ENCODE data around the gene THSD4. TPM values are rescaled to one million over a fixed set of nuclear protein-coding genes. Genes with fewer than 3 reads are reported as not detected.

The THSD4 gene
- total and polyA plus RNA-seq, 2 of the 4 experiments (the other 2 are of a cell fraction), result 25.5 to 31.1 TPM

- peak; percentile 55; the same call in 1 of the 2 replicates for TF ChIP-seq NFE2L2 (IDR thresholded peaks at IDR 0.05; ENCODE audit: low read depth, low read length)
- TF ChIP-seq RAD21 (IDR thresholded peaks at IDR 0.05; ENCODE audit: low read length), result no peak
- Histone ChIP-seq H2BK20ac (ENCODE audit: low read depth, low read length) (no peak overlapping the region), H3K36me3 (ENCODE audit: control insufficient read depth, insufficient read depth, low read length) (peaks cover 21% of the 10 kb centered on the region), H3K4ac (ENCODE audit: low read depth, low read length) (no peak overlapping the region), H3K56ac (ENCODE audit: extremely low read depth, insufficient read depth, low read length) (no peak overlapping the region), H3K27me3 (ENCODE audit: control insufficient read depth, insufficient read depth, low read length) (no peaks in the 10 kb centered on the region), H3K79me1 (ENCODE audit: low read depth in 1 of 2, low read length in 2 of 2) (peaks cover 0 to 11% of the 10 kb centered on the region in 2 experiments; a peak in 2 of 4 replicates), H3K9me1 (ENCODE audit: insufficient read depth, low read length) (peaks cover 12% of the 10 kb centered on the region), H3K18ac (ENCODE audit: low read depth, low read length) (peak overlapping the region; percentile 47; the same call in 1 of the 2 replicates), H3K9me3 (ENCODE audit: control insufficient read depth, insufficient read depth, low read length) (no peaks in the 10 kb centered on the region), H3K14ac (replicated peaks; ENCODE audit: low read depth, low read length) (no peak overlapping the region), H2BK15ac (ENCODE audit: low read depth, low read length) (no peak overlapping the region), H3K4me1 (ENCODE audit: control insufficient read depth, insufficient read depth, low read length) (peaks cover 9% of the 10 kb centered on the region), H2AK5ac (ENCODE audit: low read depth, low read length) (no peak overlapping the region), H2BK5ac (ENCODE audit: low read depth, low read length, poor library complexity, severe bottlenecking) (no peak overlapping the region), H2BK120ac (ENCODE audit: low read depth, low read length) (no peak overlapping the region), H3K27ac (ENCODE audit: insufficient read depth, low read length) (no peak overlapping the region), H3K4me3 (ENCODE audit: insufficient read depth, low read depth, low read length) (no peak overlapping the region), H4K5ac (ENCODE audit: low read depth, low read length) (no peak overlapping the region), H3K4me2 (ENCODE audit: low read depth, low read length) (no peak overlapping the region), H4K91ac (ENCODE audit: insufficient read depth, low read depth, low read length) (no peak overlapping the region), H3K9ac (ENCODE audit: low read depth, low read length) (no peak overlapping the region), H3K23ac (ENCODE audit: low read depth, low read length) (no peak overlapping the region), H2AK9ac (replicated peaks; ENCODE audit: low read depth, low read length, poor library complexity) (no peak overlapping the region), H2AFZ (replicated peaks; ENCODE audit: low read length, poor library complexity) (no peak overlapping the region), H4K20me1 (ENCODE audit: insufficient read depth, low read length) (peaks cover 6% of the 10 kb centered on the region; the same call in 1 of the 2 replicates), H4K8ac (ENCODE audit: low read depth in 2 of 2, low read length in 2 of 2) (no peak overlapping the region)
- POLR2A ChIA-PET (ENCODE audit: unreplicated experiment), result interaction anchor here (0.6 kb wide), 1 partner anchor 478 kb away, joined by 6 read pairs; no protein-coding TSS in a partner anchor
- DNase-seq, result no peak
- dilution Hi-C loops (cut with HindIII; ENCODE audit: low sequenced_read_pairs, unreplicated experiment), result no loop called here
- in situ Hi-C loops (cut with MboI; ENCODE audit: low sequenced_read_pairs), result no loop called here
- intact Hi-C loops (cut with micrococcal nuclease), result loop anchor here (2.0 kb wide), 1 partner anchor 49 kb away; no protein-coding TSS in a partner anchor
- no CpG with 5 or more reads among the region's 4 CpGs for WGBS, 2 experiments (ENCODE audit: extremely low coverage in 2 of 2, insufficient read length in 1 of 2)
- BruUV-seq (replicated peaks), result no TSS peak
- CTCF ChIA-PET, result interaction anchor here (0.6 to 3.3 kb wide), 13 partner anchors 9 to 416 kb away, joined by 3 to 18 read pairs (median 4); no protein-coding TSS in a partner anchor
- no peak for ATAC-seq (ENCODE audit: low read depth)
These were observed 636.9 kb downstream of the THSD4 start for GRCh38 chr15:71752128-71752527.

Data from IMR-90 (cell line).